GM03348 (cell line): ENCODE data around the gene LAGE3.
A peak's percentile ranks its signal among the peaks of the same experiment; 100 is the strongest.

ENCODE experiments used
- DNase-seq: peaks from one replicate; pipeline ENCODE4 v3.0.0; 2012; ENCODE audit warnings: low spot score

Gene LAGE3

DNA sequence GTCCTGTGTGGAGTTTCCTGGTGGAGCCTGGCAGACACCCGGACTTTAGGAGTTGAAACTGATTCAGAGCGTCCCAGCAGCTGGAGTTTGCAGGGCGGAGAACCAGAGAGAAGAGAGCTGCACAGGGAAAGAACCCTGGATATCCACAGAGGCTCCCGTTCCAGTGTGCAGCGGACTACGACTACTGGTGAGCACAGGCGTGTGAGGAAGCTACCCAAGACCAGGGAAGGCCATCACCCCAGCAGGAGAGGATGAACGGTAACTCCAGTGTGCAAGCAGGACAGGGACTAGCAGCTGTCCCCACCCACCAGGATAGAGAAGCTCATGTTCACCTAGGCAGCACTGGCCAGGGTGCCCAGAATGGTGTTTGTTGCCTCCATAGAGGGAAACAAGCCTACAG, 2.3 kb downstream of the LAGE3 start:
- no peak for DNase-seq

DNA sequence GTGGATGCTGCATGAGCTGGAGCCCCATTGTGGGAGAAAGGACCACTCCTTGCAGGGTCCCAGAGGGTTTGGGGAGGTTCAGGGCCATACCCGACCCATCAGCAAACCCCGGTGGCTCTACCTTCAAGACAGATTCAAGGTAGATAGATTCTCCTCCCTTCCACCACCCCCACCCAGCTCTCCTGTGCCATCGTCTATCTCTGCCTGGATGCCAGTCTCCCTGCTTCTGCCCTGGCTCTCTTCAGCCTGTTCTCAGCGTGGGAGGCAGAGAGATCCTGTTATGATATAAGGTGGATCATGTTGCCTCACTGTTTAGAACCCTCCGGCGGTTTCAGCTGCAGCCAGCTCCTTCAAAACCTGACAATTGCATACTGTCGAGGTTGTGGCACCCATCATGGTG, 5.4 kb downstream of the LAGE3 start:
- no peak for DNase-seq

DNA sequence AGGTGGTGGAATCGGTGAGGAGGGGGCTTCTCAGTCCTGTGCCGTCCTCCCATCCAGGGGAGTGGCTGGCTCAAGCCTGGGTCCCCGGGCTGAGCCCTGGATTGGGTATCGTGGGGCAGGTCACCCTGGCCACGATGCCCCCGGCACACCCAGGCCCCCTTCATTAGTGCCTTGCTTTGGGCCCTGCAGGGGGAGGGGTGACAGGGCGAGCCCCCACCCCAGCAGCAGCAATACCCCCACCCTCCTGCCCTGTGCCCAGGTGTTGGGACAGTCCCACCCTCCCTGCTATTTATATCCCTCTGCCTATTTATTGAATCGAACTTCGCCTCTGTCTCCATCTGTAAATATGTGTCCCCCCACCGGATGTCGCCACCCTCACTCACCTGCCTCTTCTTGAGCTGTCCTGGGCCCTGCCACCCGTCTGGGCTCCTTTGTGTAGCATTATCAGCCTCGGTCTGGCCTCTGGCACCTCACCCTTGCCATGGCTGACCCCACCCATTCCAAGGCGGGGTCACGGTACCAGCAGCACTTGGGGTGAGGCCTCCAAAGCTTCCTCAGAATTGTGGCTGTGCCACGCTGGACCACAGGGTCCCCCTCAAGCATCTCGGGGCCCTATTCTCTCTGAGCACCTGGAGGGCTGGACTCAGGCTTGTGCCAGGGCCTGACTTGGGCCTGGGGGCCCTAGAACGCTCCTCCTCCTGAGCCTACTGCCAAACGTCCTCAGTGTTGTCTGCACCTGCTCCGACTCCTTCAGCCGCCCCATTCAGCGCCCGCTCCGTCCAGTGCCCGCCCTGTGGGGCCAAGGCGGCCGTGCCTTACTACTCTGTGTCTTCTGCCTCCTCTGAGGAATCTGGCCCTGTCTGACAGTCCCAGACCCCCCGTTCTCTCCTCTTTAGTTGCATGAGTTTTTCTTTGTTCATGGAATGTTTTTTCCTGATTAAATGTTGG, 6.1 kb downstream of the LAGE3 start:
- DNase-seq, result no peak

DNA sequence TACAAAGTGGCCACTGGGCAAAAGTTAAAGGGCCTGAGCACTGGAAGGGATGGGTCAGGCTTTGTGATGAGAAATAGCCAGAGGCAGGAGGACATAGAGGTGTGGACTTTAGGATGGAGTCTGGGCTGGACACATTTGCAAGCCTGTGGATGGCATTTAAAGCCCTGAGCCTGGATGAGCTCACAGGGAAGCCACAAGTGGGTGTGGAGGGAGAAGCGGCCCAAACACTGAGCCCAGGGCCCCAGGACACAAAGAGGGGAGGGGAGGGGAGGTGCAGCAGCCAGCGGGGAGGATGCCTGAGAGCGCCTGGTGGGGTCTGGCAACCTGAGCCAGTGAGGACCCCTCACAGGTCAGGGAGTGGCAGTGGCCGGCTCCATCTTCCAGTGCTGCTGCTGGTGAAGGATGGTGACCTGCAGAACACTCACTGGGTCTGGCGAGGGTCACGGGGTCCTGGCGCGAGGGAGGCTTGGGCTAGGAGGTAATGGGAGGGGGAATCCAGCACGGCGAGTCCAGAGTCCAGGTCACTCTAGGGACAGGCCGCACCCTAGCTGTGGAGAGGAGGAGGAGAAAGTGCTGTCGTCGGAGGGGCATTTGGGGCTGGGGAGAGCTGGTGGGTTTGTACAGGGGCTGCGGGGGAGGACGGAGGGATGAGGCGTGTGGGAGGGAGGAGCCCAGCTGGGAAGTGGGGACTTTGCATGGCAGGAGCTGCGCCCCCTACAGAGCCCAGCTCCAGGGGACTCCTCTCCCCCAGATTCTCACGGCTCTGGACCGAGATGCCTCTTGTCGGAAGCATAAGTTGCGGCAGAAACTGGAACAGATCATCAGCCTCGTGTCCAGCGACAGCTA, 7.0 kb downstream of the LAGE3 start:
- no peak for DNase-seq

DNA sequence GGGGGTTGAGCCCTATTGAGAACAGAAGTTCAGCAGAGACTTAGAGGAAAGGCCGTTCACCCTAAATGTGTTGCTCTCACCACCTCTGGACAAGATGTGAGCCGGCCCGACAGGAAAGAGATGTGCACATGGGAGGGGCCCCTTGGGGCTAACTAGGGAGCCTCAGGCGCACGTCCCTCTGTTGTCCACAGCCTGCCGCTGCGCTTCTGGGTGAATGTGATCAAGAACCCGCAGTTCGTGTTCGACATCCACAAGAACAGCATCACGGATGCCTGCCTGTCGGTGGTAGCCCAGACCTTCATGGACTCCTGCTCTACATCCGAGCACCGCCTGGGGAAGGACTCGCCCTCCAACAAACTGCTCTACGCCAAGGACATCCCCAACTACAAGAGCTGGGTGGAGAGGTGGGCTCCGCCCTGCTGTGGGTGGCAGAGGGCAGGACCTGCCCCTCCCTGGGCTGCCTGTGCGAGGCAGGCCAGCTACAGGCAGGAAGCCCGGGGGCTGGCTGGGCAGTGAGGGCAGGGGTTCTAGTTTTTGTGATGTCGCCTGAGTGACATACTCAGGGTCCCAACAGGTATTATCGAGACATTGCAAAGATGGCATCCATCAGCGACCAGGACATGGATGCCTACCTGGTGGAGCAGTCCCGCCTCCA, 8.0 kb downstream of the LAGE3 start:
- no peak for DNase-seq

DNA sequence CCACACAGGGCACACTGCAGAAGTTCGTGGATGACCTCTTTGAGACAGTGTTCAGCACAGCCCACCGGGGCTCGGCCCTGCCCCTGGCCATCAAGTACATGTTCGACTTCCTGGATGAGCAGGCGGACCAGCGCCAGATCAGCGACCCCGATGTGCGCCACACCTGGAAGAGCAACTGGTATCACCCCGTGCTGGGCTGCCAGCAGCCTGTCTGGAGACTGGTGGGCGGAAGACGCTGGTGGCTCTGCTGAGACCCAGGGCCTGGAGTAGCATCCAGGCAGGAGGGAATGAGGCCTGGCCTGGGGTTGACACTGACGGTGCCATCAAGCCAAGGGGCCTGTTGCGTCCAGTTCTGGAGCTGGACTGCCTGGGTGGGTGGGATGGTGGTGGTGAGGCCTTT, 8.6 kb downstream of the LAGE3 start:
- DNase-seq, result no peak

DNA sequence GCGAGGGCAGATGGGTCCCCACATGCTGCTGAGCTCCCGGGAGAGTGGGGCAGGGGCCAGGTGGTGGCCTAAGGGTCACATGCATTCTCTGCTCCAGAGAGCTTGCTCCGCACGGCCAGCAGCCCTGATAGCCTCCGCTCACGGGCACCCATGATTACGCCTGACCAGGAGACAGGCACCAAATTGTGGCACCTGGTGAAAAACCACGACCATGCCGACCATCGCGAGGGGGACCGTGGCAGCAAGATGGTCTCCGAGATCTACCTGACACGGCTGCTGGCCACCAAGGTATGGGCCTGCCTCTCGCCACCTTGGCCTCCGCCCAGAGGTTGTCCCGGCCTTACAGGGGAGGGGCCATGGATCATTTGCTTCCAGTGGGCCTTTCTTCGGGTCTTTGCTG, 9.2 kb downstream of the LAGE3 start:
- DNase-seq, result no peak

DNA sequence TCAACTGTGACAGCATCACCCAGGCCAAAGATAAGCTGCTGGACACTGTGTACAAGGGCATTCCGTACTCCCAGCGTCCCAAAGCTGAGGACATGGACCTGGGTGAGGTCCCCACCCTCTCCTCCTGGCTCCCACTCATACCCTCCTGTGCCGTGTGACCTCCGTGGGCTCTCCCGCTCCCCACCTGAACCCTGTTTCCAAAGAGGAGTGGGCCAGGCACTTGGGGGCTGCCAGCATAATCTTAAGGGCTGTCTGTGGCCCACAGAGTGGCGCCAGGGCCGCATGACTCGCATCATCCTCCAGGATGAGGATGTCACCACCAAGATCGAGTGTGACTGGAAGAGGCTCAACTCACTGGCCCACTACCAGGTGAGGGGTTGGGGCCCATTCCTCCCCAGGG, 10.0 kb downstream of the LAGE3 start:
- no peak for DNase-seq

DNA sequence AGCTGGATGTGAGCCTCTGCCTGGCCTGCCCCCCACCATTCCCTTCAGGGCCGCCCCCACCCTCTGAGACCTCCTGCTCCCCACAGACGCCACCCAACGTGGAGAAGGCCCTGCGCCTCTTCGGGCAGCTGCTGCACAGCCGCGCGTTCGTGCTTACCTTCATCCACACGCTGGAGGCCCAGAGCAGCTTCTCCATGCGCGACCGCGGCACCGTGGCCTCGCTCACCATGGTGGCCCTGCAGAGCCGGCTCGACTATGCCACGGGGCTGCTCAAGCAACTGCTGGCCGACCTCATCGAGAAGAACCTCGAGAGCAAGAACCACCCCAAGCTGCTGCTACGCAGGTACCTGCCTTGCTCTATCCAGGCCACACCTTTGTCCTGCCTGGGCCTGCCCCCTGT, 10.9 kb downstream of the LAGE3 start:
- no peak for DNase-seq

DNA sequence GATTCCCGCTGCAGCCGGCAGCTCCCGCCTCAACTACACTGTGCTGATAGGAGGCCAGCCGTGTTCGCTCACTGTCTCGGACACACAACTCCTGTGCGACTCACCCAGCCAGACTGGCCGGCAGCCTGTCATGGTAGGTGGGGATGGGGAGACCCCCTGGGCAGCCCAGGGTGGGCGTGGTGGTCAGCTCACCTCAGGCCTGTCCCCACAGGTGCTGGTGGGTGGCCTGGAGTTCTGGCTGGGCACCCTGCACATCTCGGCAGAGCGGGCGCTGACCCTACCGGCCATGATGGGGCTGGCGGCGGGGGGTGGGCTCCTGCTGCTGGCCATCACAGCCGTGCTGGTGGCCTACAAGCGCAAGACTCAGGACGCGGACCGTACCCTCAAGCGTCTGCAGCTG, 11.5 kb downstream of the LAGE3 start:
- no peak for DNase-seq

DNA sequence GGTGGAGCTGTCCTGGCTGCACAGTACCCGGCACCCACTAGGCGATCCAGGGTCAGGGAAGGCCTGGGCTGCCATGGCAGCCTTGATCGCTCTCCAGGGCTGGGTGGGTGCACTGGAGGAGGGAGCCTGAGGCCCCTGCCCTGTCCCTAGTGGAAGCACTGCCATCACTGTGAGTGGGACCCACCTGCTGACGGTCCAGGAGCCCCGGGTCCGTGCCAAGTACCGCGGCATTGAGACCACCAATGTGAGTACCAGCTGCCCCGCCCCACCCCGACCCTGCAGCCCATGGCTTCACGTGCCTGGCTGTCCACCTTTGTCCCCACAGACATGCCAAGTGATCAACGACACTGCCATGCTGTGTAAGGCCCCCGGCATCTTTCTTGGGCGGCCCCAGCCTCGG, 12.2 kb downstream of the LAGE3 start:
- DNase-seq, result no peak

DNA sequence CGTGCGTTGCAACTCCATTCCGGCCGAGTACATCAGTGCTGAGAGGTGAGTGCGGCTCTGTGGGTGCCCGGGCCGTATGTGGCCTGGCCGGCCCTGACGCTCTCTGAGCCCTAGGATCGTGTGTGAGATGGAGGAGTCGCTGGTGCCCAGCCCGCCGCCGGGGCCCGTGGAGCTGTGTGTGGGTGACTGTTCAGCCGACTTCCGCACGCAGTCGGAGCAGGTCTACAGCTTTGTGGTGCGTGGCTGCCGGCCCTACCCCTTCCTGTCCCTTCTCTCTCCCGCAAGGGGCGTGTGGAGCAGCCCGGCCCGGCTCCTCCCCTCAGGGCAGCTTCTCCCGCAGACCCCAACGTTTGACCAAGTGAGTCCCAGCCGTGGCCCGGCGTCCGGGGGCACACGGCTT, 13.0 kb downstream of the LAGE3 start:
- no peak for DNase-seq

DNA sequence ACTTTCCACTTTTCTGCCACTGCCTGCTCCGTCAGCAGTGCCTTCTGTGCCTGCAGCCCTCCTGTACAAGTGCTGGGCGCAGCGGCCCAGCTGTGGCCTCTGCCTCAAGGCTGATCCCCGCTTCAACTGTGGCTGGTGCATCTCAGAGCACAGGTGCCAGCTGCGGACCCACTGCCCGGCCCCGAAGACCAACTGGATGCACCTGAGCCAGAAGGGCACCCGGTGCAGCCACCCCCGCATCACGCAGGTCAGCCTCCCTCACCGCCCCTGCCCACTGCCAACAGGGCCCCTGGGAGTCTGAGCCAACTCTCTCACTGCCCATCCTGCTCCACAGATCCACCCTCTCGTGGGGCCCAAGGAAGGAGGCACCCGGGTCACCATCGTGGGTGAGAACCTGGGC, 13.5 kb downstream of the LAGE3 start:
- no peak for DNase-seq

DNA sequence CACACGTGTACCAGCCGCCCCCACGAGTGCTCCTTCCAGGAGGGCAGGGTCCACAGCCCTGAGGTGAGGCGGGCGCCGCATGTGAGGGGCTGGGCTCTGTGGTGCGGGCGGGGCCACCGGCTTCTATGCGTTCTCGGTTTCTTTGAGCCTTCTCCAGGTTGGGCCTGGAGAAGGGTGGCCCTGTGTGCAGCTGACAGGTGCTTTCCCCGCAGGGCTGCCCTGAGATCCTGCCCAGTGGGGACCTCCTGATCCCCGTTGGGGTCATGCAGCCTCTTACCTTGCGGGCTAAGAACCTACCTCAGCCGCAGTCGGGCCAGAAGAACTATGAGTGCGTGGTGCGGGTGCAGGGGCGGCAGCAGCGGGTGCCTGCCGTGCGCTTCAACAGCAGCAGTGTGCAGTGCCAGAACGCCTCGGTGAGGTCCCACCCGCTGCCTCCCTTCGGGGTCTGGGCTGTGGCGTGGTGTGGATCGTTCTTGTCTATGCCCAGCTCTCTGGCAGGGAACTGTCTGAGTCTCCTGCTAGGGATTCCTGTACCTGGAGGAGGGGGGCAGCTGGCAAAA, 14.2 kb downstream of the LAGE3 start:
- no peak for DNase-seq

DNA sequence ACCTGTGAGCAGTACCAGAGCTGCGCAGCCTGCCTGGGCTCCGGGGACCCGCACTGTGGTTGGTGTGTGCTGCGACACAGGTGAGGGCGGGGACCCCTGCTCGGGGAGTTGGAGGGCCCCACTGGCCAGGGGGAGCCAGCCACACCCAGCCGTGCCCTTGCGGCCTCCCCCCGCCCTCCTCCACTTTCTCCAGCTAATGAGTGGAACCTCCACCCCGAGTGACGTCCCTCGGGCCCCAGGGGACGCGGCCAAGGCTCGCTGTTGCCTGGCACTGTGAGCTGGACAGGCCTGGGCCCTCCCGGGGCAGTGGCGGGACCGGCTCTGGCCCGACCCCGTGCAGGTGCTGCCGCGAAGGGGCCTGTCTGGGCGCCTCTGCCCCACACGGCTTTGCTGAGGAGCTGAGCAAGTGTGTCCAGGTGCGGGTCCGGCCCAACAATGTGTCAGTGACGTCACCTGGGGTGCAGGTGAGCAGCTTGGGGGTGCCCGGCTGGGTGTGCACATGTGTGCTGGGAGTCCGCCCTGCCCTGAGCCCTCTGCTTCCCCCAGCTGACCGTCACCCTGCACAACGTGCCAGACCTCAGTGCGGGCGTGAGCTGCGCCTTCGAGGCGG, 15.4 kb downstream of the LAGE3 start:
- DNase-seq, result no peak

DNA sequence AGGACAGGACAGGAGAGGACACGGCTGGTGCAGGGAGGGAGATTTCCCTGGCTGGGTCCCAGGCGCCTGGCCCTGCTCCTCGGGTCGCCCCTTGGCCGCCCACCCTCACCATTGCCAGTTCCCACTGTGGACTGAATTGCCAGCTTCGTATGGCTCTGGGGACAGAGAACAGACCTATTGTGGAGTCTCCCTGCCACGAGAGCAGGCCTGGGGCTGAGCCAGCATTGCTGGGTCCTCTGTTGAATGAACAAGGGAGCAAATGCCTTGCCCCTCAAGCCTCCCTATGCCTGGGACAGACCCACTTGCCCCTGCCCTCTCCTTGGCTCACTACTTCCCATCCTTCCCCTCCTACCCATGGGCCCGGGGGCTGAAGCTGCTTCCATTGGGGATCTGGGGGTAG, 16.7 kb downstream of the LAGE3 start:
- no peak for DNase-seq

DNA sequence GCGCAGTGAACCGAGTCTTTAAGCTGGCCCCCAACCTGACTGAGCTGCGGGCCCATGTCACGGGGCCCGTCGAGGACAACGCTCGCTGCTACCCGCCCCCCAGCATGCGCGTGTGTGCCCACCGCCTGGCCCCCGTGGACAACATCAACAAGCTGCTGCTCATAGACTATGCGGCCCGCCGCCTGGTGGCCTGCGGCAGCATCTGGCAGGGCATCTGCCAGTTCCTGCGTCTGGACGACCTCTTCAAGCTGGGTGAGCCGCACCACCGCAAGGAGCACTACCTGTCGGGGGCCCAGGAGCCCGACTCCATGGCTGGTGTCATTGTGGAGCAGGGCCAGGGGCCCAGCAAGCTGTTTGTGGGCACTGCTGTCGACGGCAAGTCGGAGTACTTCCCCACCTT, 18.8 kb downstream of the LAGE3 start:
- peak; percentile 18 for DNase-seq

DNA sequence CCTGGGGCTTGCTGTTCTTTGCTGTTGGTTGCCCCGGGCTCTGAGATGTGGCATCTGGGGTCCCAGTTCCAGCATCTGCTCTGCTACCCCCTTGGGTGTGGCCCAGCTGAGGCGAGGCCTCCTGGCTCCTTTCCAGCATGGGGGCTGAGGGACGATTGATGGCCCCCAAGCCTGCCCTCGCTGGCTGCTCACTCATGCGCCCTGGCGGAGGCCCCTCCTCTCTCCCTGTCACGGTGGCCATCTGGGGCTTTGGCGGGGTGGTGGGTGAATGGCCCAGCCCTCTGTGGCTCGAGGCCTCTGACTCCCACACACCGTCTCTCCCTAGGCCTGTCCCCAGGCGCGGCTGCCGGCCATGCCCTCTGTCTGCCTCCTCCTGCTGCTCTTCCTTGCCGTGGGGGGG, 19.2 kb downstream of the LAGE3 start:
- peak; percentile 47 for DNase-seq

DNA sequence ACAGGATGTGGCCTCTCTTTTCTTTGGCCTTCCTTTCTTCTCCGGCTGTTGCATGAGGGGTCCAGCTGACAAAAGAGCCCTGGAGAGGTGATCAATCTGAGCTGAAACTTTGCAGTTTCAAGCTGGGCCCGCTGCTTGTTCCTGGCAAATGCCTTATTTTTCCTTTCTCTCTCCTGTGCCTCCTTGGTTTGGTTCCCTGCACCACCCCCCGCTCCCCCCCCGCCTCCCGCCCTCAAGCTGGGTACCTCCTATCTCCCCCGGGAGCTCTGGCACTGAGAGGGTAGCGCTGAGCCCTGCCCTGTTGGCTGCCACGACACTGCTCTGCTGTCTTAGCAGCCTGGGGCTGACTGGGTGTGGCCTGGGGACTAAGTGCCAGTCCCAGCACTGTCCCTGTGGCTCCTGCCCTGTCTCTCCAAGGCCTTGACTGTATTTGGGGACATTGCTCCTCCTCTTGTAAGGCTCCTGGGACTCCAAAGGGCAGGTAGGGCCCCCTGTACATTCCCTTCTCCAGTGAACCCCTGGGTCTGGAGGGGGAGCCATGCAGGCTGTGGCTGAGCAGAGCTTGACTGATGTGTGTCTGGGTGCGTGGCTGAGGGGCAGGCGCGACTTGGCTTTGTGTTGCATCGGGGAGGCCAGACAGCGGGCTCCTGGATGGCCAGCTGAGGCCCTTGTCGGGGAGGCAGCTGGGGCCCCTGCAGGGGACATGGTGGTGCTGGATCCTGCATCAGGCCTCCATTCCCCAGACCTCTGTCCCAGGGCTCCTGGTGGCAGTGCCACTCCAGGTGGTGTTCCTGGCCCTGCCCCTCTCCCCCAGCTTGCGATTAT, 19.9 kb downstream of the LAGE3 start:
- DNase-seq, result peak; percentile 36

DNA sequence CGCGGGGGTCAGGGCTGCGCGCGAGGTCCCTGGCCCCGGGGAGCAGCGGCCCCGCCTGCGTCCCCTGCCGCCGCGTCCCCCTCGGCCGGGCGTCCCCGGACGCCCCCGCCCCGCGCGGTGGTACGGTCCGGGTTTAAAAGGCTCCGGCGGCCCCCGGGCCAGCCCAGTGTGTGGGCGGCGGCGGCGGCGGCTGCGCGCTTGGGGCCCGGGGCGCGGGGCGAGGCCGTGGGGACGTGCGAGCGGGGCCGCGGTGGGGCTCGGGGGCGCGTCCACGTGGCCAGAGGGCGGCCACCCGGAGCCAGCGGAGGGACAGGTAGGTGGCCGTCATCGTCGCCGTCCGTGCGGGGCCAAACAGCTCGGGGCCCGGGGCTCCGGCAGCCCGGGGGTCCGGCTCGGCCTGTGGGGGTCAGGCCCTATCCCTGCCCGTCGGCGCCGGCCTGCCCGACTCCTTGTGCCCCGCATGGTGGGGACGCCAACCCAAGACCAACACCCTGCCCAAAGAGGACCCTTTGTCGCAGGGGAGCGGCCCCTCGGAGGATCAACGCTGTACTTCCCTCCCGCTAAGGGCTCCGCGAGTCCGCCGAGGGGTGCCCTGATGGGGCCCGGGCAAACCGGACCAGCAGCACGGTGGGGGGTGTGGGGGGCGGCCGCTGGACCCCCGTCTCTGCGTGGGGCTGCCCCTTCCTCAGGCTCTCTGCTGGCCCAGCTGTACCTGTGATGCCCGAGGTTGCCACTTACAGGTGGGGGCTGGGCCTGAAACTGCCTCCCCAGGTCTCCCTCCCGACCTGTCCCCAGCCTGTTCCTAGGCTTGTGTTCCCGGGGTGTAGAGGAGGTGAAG, 20.7 kb downstream of the LAGE3 start, which contains the start of gene PLXNA3:
TSS of gene PLXNA3 (plus strand) at position 166 of the 838 bp plus-strand sequence. CDS start 1,903 bp downstream, outside the sequence.
- peak; percentile 84 for DNase-seq
